HEK293 (cell line): Measurements from ENCODE around the gene MAML3.

Experiments used
- CTCF ChIA-PET: fragments of 350-600 bp; formaldehyde crosslinking; extraction: SDS; loops from one replicate; lab custom pipeline; 2021; ENCODE audit warnings: antibody characterized with exemption; lab: Yijun Ruan, JAX
- POLR2A ChIA-PET: fragments of 300-600 bp; formaldehyde crosslinking; extraction: SDS; loops from one replicate; lab custom pipeline; 2020; ENCODE audit warnings: antibody characterized with exemption, inconsistent platforms; lab: Yijun Ruan, JAX
- H3K27ac ChIP-seq: fragments of 200-500 bp; sonication (Bioruptor generic); 2 replicates; pipeline ENCODE4 v1.5.1; 2014; ENCODE audit warnings: low read depth, low read length, control low read depth, inconsistent platforms; ENCODE audit errors: extremely low read depth
- H3K36me3 ChIP-seq, 2 experiments: fragments of 200-500 bp in 1 of 2; sonication (Bioruptor generic) in 1 of 2; 1 replicate in 1 of 2; 2 replicates in 1 of 2; pipeline ENCODE4 v1.5.1; 2014 to 2017; ENCODE audit warnings: inconsistent platforms in 2 of 2, low read length in 2 of 2; ENCODE audit not compliant: control insufficient read depth in 2 of 2, insufficient read depth in 1 of 2
- H3K4me1 ChIP-seq: fragments of 200-500 bp; sonication (Bioruptor generic); 2 replicates; pipeline ENCODE4 v1.5.1; 2014; ENCODE audit warnings: mild to moderate bottlenecking, low read length, inconsistent platforms; ENCODE audit not compliant: control insufficient read depth, insufficient read depth
- H3K4me3 ChIP-seq: 2 replicates; pipeline ENCODE4 v1.5.1; 2011; ENCODE audit warnings: low read depth, mild to moderate bottlenecking, control low read depth, low read length, moderate library complexity
- H3K9me3 ChIP-seq: fragments of 200-500 bp; sonication (Bioruptor generic); 2 replicates; pipeline ENCODE4 v1.5.1; 2014; ENCODE audit warnings: low read depth, low read length, inconsistent platforms; ENCODE audit not compliant: control insufficient read depth, insufficient read depth
- BCL11B ChIP-seq: fragments of 450-650 bp; formaldehyde crosslinking; IDR thresholded peaks from 2 replicates; pipeline ENCODE4 v1.5.1; 2016; ENCODE audit warnings: low read depth, missing biosample characterization, missing genetic modification characterization
- HOXA7 ChIP-seq: sonication (generic); formaldehyde crosslinking; IDR thresholded peaks from 2 replicates; pipeline ENCODE4 v1.8.1; 2022; ENCODE audit warnings: missing genetic modification reagents, borderline replicate concordance
- MYNN ChIP-seq: fragments of 450-650 bp; formaldehyde crosslinking; IDR thresholded peaks from 2 replicates; pipeline ENCODE4 v1.5.1; 2016; ENCODE audit warnings: missing biosample characterization, missing genetic modification characterization, borderline replicate concordance
- RBAK ChIP-seq: fragments of 450-650 bp; formaldehyde crosslinking; IDR thresholded peaks from 2 replicates; pipeline ENCODE4 v1.5.1; 2016; ENCODE audit warnings: missing biosample characterization, missing genetic modification characterization
- REPIN1 ChIP-seq: fragments of 450-650 bp; formaldehyde crosslinking; IDR thresholded peaks from 2 replicates; pipeline ENCODE4 v1.5.1; 2017; ENCODE audit warnings: missing biosample characterization, missing genetic modification characterization, low read depth
- SP2 ChIP-seq: fragments of 450-650 bp; formaldehyde crosslinking; IDR thresholded peaks from 2 replicates; pipeline ENCODE4 v1.5.1; 2016; ENCODE audit warnings: missing biosample characterization, missing genetic modification characterization
- TCF7L2 ChIP-seq: IDR thresholded peaks from 2 replicates; pipeline ENCODE4 v1.6.1; 2011; ENCODE audit warnings: low read depth, mild to moderate bottlenecking, inconsistent platforms, low read length, moderate library complexity, borderline replicate concordance
- TRIM28 ChIP-seq: IDR thresholded peaks from 2 replicates; pipeline ENCODE4 v1.6.1; 2011; ENCODE audit warnings: low read length, control low read depth, borderline replicate concordance
- ZFP69B ChIP-seq: fragments of 450-650 bp; formaldehyde crosslinking; IDR thresholded peaks from 2 replicates; pipeline ENCODE4 v1.5.1; 2016; ENCODE audit warnings: missing biosample characterization, missing genetic modification characterization
- ZNF133 ChIP-seq: fragments of 450-650 bp; formaldehyde crosslinking; IDR thresholded peaks from 2 replicates; pipeline ENCODE4 v1.5.1; 2016; ENCODE audit warnings: missing biosample characterization, missing genetic modification characterization
- ZNF175 ChIP-seq: fragments of 450-650 bp; formaldehyde crosslinking; IDR thresholded peaks from 2 replicates; pipeline ENCODE4 v1.5.1; 2016; ENCODE audit warnings: missing biosample characterization, missing genetic modification characterization
- ZNF202 ChIP-seq: fragments of 450-650 bp; formaldehyde crosslinking; IDR thresholded peaks from 2 replicates; pipeline ENCODE4 v1.5.1; 2016; ENCODE audit warnings: missing biosample characterization, missing genetic modification characterization, borderline replicate concordance
- ZNF211 ChIP-seq: fragments of 450-650 bp; formaldehyde crosslinking; IDR thresholded peaks from 2 replicates; pipeline ENCODE4 v1.5.1; 2016; ENCODE audit warnings: low read depth, missing biosample characterization, missing genetic modification characterization
- ZNF214 ChIP-seq: fragments of 450-650 bp; formaldehyde crosslinking; IDR thresholded peaks from 2 replicates; pipeline ENCODE4 v1.5.1; 2017; ENCODE audit warnings: missing biosample characterization, mild to moderate bottlenecking, missing genetic modification characterization, borderline replicate concordance
- ZNF24 ChIP-seq: fragments of 450-650 bp; formaldehyde crosslinking; IDR thresholded peaks from 2 replicates; pipeline ENCODE4 v1.5.1; 2016; ENCODE audit warnings: missing biosample characterization, missing genetic modification characterization
- ZNF350 ChIP-seq: fragments of 450-650 bp; formaldehyde crosslinking; IDR thresholded peaks from 2 replicates; pipeline ENCODE4 v1.5.0; 2017; ENCODE audit warnings: missing biosample characterization, mild to moderate bottlenecking, missing genetic modification characterization
- ZNF514 ChIP-seq: fragments of 450-650 bp; formaldehyde crosslinking; IDR thresholded peaks from 2 replicates; pipeline ENCODE4 v1.5.1; 2016; ENCODE audit warnings: missing biosample characterization, missing genetic modification characterization
- ZNF548 ChIP-seq: fragments of 450-650 bp; formaldehyde crosslinking; IDR thresholded peaks from 2 replicates; pipeline ENCODE4 v1.5.1; 2016; ENCODE audit warnings: missing biosample characterization, missing genetic modification characterization
- ZNF558 ChIP-seq: fragments of 450-650 bp; formaldehyde crosslinking; IDR thresholded peaks from 2 replicates; pipeline ENCODE4 v1.5.1; 2016; ENCODE audit warnings: missing biosample characterization, missing genetic modification characterization
- ZNF596 ChIP-seq: fragments of 450-650 bp; IDR thresholded peaks from 2 replicates; pipeline ENCODE4 v1.5.0; 2018; ENCODE audit warnings: missing biosample characterization, mild to moderate bottlenecking, missing genetic modification characterization, moderate library complexity
- ZNF664 ChIP-seq: fragments of 450-650 bp; formaldehyde crosslinking; IDR thresholded peaks from 2 replicates; pipeline ENCODE4 v1.5.1; 2016; ENCODE audit warnings: missing biosample characterization, missing genetic modification characterization
- ZNF707 ChIP-seq: fragments of 450-650 bp; formaldehyde crosslinking; IDR thresholded peaks from 2 replicates; pipeline ENCODE4 v1.5.1; 2016; ENCODE audit warnings: missing biosample characterization, missing genetic modification characterization
- ZNF830 ChIP-seq: fragments of 450-650 bp; IDR thresholded peaks from 2 replicates; pipeline ENCODE4 v1.5.0; 2018; ENCODE audit warnings: missing biosample characterization, missing genetic modification characterization, low read depth, mild to moderate bottlenecking, moderate library complexity
- TF ChIP-seq, protein P1 (sequence below): fragments of 450-650 bp; IDR thresholded peaks from 2 replicates; pipeline ENCODE4 v1.5.1; 2018; ENCODE audit warnings: missing biosample characterization, missing genetic modification characterization
- TF ChIP-seq, protein P2 (sequence below): fragments of 450-650 bp; formaldehyde crosslinking; conservative IDR thresholded peaks from 2 replicates; pipeline ENCODE4 v1.5.1; 2016; ENCODE audit warnings: low read depth, missing biosample characterization, missing genetic modification characterization
- TF ChIP-seq, protein P3 (sequence below): fragments of 450-650 bp; formaldehyde crosslinking; IDR thresholded peaks from 2 replicates; pipeline ENCODE4 v1.5.1; 2016; ENCODE audit warnings: missing biosample characterization, missing genetic modification characterization

MAML3 gene

DNA sequence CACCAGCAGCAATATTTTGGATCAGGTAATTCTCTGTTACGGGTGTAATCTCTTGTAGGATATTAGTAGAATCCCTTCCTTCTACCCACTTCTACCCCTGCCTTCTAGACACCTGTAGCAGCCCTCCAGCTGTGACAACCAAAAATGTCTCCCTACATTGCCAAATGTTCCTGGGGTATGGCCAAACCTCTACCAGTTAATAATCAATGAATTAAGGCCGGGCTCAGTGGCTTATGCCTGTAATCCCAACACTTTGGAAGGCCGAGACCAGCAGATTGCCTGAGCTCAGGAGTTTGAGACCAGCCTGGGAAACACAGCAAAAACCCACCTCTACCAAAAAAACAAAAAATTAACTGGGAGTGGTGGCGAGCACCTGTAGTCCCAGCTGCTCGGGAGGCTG lies 9.9 kb downstream of the MAML3 start:
- ChIA-PET POLR2A (no interaction called here), CTCF (no interaction called here)
- Histone ChIP-seq H3K36me3 (no peaks in the 10 kb centered on the region), H3K4me1 (no peaks in the 10 kb centered on the region), H3K4me3 (no peak overlapping the region), H3K9me3 (no peaks in the 10 kb centered on the region), H3K27ac (no peak overlapping the region)
- TF ChIP-seq MYNN (tag by site-specific recombination) (no peak), ZNF133 (no peak), TCF7L2 (no peak), ZNF211 (tag by site-specific recombination) (no peak), SP2 (tag by site-specific recombination) (no peak), ZNF596 (tag by site-specific recombination) (no peak), ZNF830 (no peak), TRIM28 (no peak)
- TF ChIP-seq, protein P1, sequence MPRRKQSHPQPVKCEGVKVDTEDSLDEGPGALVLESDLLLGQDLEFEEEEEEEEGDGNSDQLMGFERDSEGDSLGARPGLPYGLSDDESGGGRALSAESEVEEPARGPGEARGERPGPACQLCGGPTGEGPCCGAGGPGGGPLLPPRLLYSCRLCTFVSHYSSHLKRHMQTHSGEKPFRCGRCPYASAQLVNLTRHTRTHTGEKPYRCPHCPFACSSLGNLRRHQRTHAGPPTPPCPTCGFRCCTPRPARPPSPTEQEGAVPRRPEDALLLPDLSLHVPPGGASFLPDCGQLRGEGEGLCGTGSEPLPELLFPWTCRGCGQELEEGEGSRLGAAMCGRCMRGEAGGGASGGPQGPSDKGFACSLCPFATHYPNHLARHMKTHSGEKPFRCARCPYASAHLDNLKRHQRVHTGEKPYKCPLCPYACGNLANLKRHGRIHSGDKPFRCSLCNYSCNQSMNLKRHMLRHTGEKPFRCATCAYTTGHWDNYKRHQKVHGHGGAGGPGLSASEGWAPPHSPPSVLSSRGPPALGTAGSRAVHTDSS (tag by site-specific recombination): no peak

DNA sequence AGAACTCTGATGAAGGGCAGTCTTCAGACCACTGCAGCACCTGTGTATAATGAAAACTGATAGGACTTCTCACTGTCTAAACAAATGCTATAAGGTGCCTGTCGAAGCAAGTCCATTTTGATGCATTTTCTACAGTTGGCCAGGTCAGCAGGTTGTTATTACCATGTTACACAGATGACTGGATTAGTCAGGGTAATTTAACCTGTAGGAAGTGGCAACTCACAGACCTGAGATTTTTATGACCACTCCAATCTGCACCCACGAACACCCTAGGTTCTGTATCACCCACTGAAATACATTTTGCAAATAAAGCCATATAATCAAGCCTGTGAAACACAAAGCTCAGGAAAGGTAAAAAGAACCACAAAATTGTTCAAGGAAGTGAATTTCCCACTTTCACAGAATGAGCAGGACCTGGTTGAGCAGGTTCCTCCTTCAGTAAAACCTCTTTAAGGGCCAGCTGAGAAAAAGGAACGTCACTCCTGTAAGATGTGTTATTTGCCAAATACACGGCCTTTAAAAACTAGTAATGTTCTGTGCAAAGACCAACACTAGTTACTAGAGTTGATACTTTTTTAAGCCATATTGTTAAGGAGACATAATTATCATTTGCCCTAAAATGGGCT lies 12.7 kb downstream of the MAML3 start:
- Histone ChIP-seq H3K4me1 (0 out of 2 replicates have a peak, but pooled peaks cover 7% of the 10 kb centered on the region), H3K4me3 (no peak overlapping the region), H3K36me3 (no peaks in the 10 kb centered on the region), H3K27ac (no peak overlapping the region), H3K9me3 (no peaks in the 10 kb centered on the region)
- ChIA-PET POLR2A (no interaction called here), CTCF (interaction anchor here (0.7 kb wide), 1 partner anchor 94 kb away, joined by 3 read pairs; no protein-coding TSS in a partner anchor)
- TF ChIP-seq ZFP69B (tag by site-specific recombination): no peak
- TF ChIP-seq ZNF707 (tag by site-specific recombination): no peak
- TF ChIP-seq, protein P2, sequence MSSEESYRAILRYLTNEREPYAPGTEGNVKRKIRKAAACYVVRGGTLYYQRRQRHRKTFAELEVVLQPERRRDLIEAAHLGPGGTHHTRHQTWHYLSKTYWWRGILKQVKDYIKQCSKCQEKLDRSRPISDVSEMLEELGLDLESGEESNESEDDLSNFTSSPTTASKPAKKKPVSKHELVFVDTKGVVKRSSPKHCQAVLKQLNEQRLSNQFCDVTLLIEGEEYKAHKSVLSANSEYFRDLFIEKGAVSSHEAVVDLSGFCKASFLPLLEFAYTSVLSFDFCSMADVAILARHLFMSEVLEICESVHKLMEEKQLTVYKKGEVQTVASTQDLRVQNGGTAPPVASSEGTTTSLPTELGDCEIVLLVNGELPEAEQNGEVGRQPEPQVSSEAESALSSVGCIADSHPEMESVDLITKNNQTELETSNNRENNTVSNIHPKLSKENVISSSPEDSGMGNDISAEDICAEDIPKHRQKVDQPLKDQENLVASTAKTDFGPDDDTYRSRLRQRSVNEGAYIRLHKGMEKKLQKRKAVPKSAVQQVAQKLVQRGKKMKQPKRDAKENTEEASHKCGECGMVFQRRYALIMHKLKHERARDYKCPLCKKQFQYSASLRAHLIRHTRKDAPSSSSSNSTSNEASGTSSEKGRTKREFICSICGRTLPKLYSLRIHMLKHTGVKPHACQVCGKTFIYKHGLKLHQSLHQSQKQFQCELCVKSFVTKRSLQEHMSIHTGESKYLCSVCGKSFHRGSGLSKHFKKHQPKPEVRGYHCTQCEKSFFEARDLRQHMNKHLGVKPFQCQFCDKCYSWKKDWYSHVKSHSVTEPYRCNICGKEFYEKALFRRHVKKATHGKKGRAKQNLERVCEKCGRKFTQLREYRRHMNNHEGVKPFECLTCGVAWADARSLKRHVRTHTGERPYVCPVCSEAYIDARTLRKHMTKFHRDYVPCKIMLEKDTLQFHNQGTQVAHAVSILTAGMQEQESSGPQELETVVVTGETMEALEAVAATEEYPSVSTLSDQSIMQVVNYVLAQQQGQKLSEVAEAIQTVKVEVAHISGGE (tag by site-specific recombination): no peak
- no peak for TF ChIP-seq ZNF350 (tag by site-specific recombination)
- no peak for TF ChIP-seq ZNF664
- no peak for TF ChIP-seq RBAK (tag by site-specific recombination)
- TF ChIP-seq ZNF175: no peak
- TF ChIP-seq SP2 (tag by site-specific recombination): no peak

DNA sequence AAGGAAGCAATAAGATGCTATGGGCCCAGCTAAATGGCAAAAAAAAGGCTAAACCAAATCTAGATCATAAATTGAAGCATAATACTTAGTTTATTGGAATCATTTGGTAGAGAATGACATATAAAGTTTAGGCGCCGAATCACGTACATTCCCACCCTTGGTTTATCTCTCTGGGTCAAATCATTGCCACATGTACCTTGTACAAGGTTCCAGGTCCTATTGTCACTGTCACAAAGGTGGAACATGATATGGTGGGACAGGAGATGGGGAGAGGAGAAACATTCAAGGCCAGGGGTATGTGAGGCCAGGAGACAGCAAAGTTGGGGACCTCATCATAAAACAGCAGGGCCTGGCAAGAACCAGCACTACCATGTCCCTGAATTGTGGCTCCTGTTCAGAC lies 13.4 kb downstream of the MAML3 start:
- CTCF ChIA-PET: interaction anchor here (0.7 kb wide), 1 partner anchor 116 kb away, joined by 4 read pairs; no protein-coding TSS in a partner anchor
- no peak for TF ChIP-seq BCL11B (tag by site-specific recombination)
- TF ChIP-seq ZNF24 (tag by site-specific recombination): no peak
- no peak for TF ChIP-seq REPIN1 (tag by site-specific recombination)
- TF ChIP-seq, protein P3, sequence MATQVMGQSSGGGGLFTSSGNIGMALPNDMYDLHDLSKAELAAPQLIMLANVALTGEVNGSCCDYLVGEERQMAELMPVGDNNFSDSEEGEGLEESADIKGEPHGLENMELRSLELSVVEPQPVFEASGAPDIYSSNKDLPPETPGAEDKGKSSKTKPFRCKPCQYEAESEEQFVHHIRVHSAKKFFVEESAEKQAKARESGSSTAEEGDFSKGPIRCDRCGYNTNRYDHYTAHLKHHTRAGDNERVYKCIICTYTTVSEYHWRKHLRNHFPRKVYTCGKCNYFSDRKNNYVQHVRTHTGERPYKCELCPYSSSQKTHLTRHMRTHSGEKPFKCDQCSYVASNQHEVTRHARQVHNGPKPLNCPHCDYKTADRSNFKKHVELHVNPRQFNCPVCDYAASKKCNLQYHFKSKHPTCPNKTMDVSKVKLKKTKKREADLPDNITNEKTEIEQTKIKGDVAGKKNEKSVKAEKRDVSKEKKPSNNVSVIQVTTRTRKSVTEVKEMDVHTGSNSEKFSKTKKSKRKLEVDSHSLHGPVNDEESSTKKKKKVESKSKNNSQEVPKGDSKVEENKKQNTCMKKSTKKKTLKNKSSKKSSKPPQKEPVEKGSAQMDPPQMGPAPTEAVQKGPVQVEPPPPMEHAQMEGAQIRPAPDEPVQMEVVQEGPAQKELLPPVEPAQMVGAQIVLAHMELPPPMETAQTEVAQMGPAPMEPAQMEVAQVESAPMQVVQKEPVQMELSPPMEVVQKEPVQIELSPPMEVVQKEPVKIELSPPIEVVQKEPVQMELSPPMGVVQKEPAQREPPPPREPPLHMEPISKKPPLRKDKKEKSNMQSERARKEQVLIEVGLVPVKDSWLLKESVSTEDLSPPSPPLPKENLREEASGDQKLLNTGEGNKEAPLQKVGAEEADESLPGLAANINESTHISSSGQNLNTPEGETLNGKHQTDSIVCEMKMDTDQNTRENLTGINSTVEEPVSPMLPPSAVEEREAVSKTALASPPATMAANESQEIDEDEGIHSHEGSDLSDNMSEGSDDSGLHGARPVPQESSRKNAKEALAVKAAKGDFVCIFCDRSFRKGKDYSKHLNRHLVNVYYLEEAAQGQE (tag by site-specific recombination): no peak
- no peak for TF ChIP-seq ZNF558
- TF ChIP-seq ZNF202 (tag by site-specific recombination): no peak
- TF ChIP-seq HOXA7 (CRISPR knock-in tag): no peak
- no peak for TF ChIP-seq ZNF514 (tag by site-specific recombination)
- TF ChIP-seq ZNF214 (tag by site-specific recombination): no peak
- TF ChIP-seq ZNF548 (tag by site-specific recombination): no peak

More for the DNA sequence above, 13.4 kb downstream of the MAML3 start:
- Histone ChIP-seq H3K9me3 (no peaks in the 10 kb centered on the region), H3K4me3 (no peak overlapping the region), H3K4me1 (0 out of 2 replicates have a peak, but pooled peaks cover 10% of the 10 kb centered on the region), H3K36me3 (no peaks in the 10 kb centered on the region), H3K27ac (no peak overlapping the region)
- POLR2A ChIA-PET: no interaction called here
